HG02884 (cell line): ENCODE data around the gene COMMD6.
A peak's percentile ranks its signal among the peaks of the same experiment; 100 is the strongest.

Experiments used
- ATAC-seq: cut with Tn5 transposase; IDR thresholded peaks from one replicate; pipeline ENCODE4 v1.9.1; 2021; ENCODE audit warnings: mild to moderate bottlenecking, moderate library complexity; ENCODE audit not compliant: unreplicated experiment

COMMD6 gene

GRCh38 chr13:75485286-75486062, 52.2 kb downstream of the COMMD6 start:
- ATAC-seq = no peak

GRCh38 chr13:75482820-75483079, 54.9 kb downstream of the COMMD6 start:
- ATAC-seq = no peak

- ATAC-seq = peak; percentile 64
These were observed 55.4 kb downstream of the COMMD6 start, which contains the start of gene TBC1D4 for GRCh38 chr13:75482070-75482819. Gene TBC1D4, minus strand, starts transcription at chr13:75482169. Its CDS starts 402 bp downstream, at chr13:75481767.

- peak; percentile 20 for ATAC-seq
These were observed 56.2 kb downstream of the COMMD6 start for GRCh38 chr13:75481176-75482069.

GRCh38 chr13:75480671-75481175, 56.9 kb downstream of the COMMD6 start:
- ATAC-seq = peak; percentile 7

- ATAC-seq = no peak
These were observed 58.4 kb downstream of the COMMD6 start for GRCh38 chr13:75479102-75479740.

GRCh38 chr13:75478659-75479058, 59.0 kb downstream of the COMMD6 start:
- ATAC-seq = no peak
